GM12878 (cell line): ENCODE measurements around the gene WWOX. TPM values are rescaled to one million over a fixed set of nuclear protein-coding genes. Genes with fewer than 3 reads are reported as not detected.

Experiments
- ATAC-seq: fragments of 200-7000 bp; cut with Tn5 transposase; 3 replicates; pipeline ENCODE4 v1.9.1; 2020; ENCODE audit warnings: mild to moderate bottlenecking, moderate library complexity
- BruUV-seq: library from RNA; stranded (reverse); fragments of 400-500 nt; replicated peaks from 2 replicates; lab custom pipeline; 2021; lab: Mats Ljungman, UMichigan
- CTCF ChIA-PET: fragments of 300-600 bp; sonication (Branson Sonifier 250); formaldehyde crosslinking; extraction: SDS; loops from one replicate; lab custom pipeline; 2021; ENCODE audit warnings: inconsistent platforms; lab: Yijun Ruan, JAX
- POLR2A ChIA-PET: fragments of 350-600 bp; formaldehyde crosslinking; extraction: SDS; loops from one replicate; lab custom pipeline; 2021; ENCODE audit warnings: inconsistent platforms; lab: Charles Lee
- RAD21 ChIA-PET: fragments of 300-600 bp; sonication (Branson Sonifier 250); formaldehyde crosslinking; loops from one replicate; lab custom pipeline; 2023; ENCODE audit warnings: antibody characterized with exemption; ENCODE audit not compliant: unreplicated experiment; lab: Charles Lee
- SMC1A ChIA-PET: fragments of 300-600 bp; sonication (Branson Sonifier 250); formaldehyde crosslinking; loops from one replicate; lab custom pipeline; 2023; ENCODE audit not compliant: unreplicated experiment, uncharacterized antibody; lab: Charles Lee
- DNase-seq: peaks from one replicate; pipeline ENCODE4 v3.0.0-alpha.2; 2011; ENCODE audit warnings: low read depth, low spot score
- FAIRE-seq: peaks from 3 replicates; lab custom pipeline; 2011; peaks lifted over from hg19 to GRCh38; lab: Jason Lieb, UNC
- H2AFZ ChIP-seq: 2 replicates; pipeline ENCODE4 v1.6.0; 2011; ENCODE audit warnings: low read depth, low read length, control low read depth; ENCODE audit not compliant: control insufficient read depth
- H3K27ac ChIP-seq: 2 replicates; pipeline ENCODE4 v1.5.1; 2011; ENCODE audit warnings: control low read depth; ENCODE audit not compliant: control insufficient read depth, insufficient read depth
- H3K27me3 ChIP-seq, 2 experiments: replicated peaks in 1 of 2; 2 replicates each; pipeline versions ENCODE4 v1.6.0 to v1.6.1; 2011; ENCODE audit warnings: low read length in 1 of 2; ENCODE audit not compliant: control insufficient read depth in 2 of 2, insufficient read depth in 2 of 2
- H3K36me3 ChIP-seq, 2 experiments: 2 replicates each; pipeline ENCODE4 v1.5.1; 2011; ENCODE audit warnings: low read length in 1 of 2; ENCODE audit not compliant: control insufficient read depth in 2 of 2, insufficient read depth in 2 of 2
- H3K4me1 ChIP-seq: 2 replicates; pipeline ENCODE4 v1.6.1; 2011; ENCODE audit warnings: mild to moderate bottlenecking, low read length, moderate library complexity, mixed read lengths; ENCODE audit not compliant: control insufficient read depth, insufficient read depth
- H3K4me2 ChIP-seq: 2 replicates; pipeline ENCODE4 v1.6.0; 2011; ENCODE audit warnings: control low read depth; ENCODE audit not compliant: control insufficient read depth, insufficient read depth
- H3K4me3 ChIP-seq: fragments of 200-600 bp; sonication (generic); 2 replicates; pipeline ENCODE4 v1.5.1; 2016
- H3K79me2 ChIP-seq: 2 replicates; pipeline ENCODE4 v1.6.0; 2011; ENCODE audit warnings: low read length; ENCODE audit not compliant: control insufficient read depth, insufficient read depth
- H3K9ac ChIP-seq: 2 replicates; pipeline ENCODE4 v1.8.0; 2011; ENCODE audit warnings: low read length, control low read depth, mixed read lengths; ENCODE audit not compliant: control insufficient read depth, insufficient read depth
- H3K9me3 ChIP-seq: replicated peaks from 3 replicates; pipeline ENCODE4 v1.5.1; 2011; ENCODE audit warnings: mild to moderate bottlenecking, low read length; ENCODE audit not compliant: control insufficient read depth, insufficient read depth
- H4K20me1 ChIP-seq: 2 replicates; pipeline ENCODE4 v1.6.0; 2011; ENCODE audit not compliant: control insufficient read depth, insufficient read depth
- CHD2 ChIP-seq: IDR thresholded peaks from 2 replicates; pipeline ENCODE4 v1.6.1; 2011; ENCODE audit warnings: low read depth, low read length, improper control_type of control experiment, borderline replicate concordance
- CHD4 ChIP-seq: fragments of 200-600 bp; sonication (generic); IDR thresholded peaks from 2 replicates; pipeline ENCODE4 v1.6.1; 2016; ENCODE audit warnings: mild to moderate bottlenecking
- FOXK2 ChIP-seq: fragments of 450-650 bp; IDR thresholded peaks from 2 replicates; pipeline ENCODE4 v1.6.1; 2017; ENCODE audit warnings: mild to moderate bottlenecking, moderate library complexity
- NR2C2 ChIP-seq: IDR thresholded peaks from 2 replicates; pipeline ENCODE4 v1.6.1; 2011; ENCODE audit warnings: borderline replicate concordance, low read depth; ENCODE audit not compliant: control insufficient read depth, insufficient read length
- NRF1 ChIP-seq: conservative IDR thresholded peaks from 2 replicates; pipeline ENCODE4 v1.6.1; 2011; ENCODE audit warnings: mild to moderate bottlenecking, low read depth, low read length, improper control_type of control experiment
- SPI1 ChIP-seq: IDR thresholded peaks from 2 replicates; pipeline ENCODE4 v1.6.1; 2011; ENCODE audit warnings: low read depth, mild to moderate bottlenecking, low read length, moderate library complexity, borderline replicate concordance; ENCODE audit not compliant: insufficient read depth
- YY1 ChIP-seq: IDR thresholded peaks from 2 replicates; pipeline ENCODE4 v1.6.1; 2011; ENCODE audit warnings: low read depth, mild to moderate bottlenecking, low read length
- WGBS: methylation state at CpG from one replicate; pipeline ENCODE4 v1.1.6; 2016; ENCODE audit warnings: low lambda C conversion rate; ENCODE audit not compliant: insufficient replicate concordance, insufficient coverage; ENCODE audit errors: missing lambda C conversion rate; 5-methylcytosine and 5-hydroxymethylcytosine counted together
- in situ Hi-C: fragments of 300-500 bp; cut with MboI; formaldehyde crosslinking; loops from 9 replicates; pipeline ENCODE4 v1.14.3; 2018; ENCODE audit warnings: mixed read lengths
- intact Hi-C: fragments of 100-400 bp; cut with micrococcal nuclease; formaldehyde crosslinking; loops from one replicate; pipeline ENCODE4 v1.14.2; 2022; ENCODE audit not compliant: unreplicated experiment
- polyA plus RNA-seq, 11 experiments: library from polyadenylated mRNA; depleted of rRNA in 4 of 11; unstranded in 6 of 11; stranded (reverse) in 5 of 11; fragments of >200 nt; fragmentation: Nextera tagmentation in 4 of 11; fragmentation: Illumina TruSeq in 1 of 11; extraction: Ambion mirVana in 4 of 11; extraction: Trizol in 1 of 11; gene quantifications; 1 replicate in 1 of 11; 2 replicates in 10 of 11; pipeline versions ENCODE4 v1.2.1 to v1.2.3, GENCODE V29; 2011 to 2016; ENCODE audit warnings: inconsistent platforms in 2 of 11, missing spikeins in 2 of 11, low read depth in 1 of 11
- total RNA-seq, 4 experiments: library from RNA; depleted of rRNA in 3 of 4; stranded (reverse); fragments of >200 nt in 3 of 4; fragmentation: Illumina TruSeq in 1 of 4; extraction: Trizol in 1 of 4; gene quantifications; 2 replicates each; pipeline versions ENCODE4 v1.2.1 to v1.2.3, GENCODE V29; 2013 to 2021
- TF ChIP-seq, protein P1 (sequence below): fragments of 450-650 bp; IDR thresholded peaks from 2 replicates; pipeline ENCODE4 v1.6.1; 2016; ENCODE audit warnings: mild to moderate bottlenecking

WWOX gene
- total and polyA plus RNA-seq, 10 of the 15 experiments (the other 5 are each of a cell fraction or from before 2014, with no cell fraction given), result 2.8 to 24.4 (median 17.8) TPM

GRCh38 chr16:78249056-78249455 lies 149.6 kb downstream of the WWOX start:
- no peaks in the 10 kb centered on the region for H3K27me3 ChIP-seq
- CTCF ChIA-PET, result no interaction called here
- WGBS, result 66% methylated on average over 13 of the region's 13 CpGs
- no peaks in the 10 kb centered on the region for H3K9me3 ChIP-seq
- no peak for TF ChIP-seq NR2C2
- TF ChIP-seq CHD2, result no peak
- TF ChIP-seq, protein P1, sequence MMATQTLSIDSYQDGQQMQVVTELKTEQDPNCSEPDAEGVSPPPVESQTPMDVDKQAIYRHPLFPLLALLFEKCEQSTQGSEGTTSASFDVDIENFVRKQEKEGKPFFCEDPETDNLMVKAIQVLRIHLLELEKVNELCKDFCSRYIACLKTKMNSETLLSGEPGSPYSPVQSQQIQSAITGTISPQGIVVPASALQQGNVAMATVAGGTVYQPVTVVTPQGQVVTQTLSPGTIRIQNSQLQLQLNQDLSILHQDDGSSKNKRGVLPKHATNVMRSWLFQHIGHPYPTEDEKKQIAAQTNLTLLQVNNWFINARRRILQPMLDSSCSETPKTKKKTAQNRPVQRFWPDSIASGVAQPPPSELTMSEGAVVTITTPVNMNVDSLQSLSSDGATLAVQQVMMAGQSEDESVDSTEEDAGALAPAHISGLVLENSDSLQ, result no peak
- no peak for TF ChIP-seq YY1
- TF ChIP-seq FOXK2, result no peak
- no peak for TF ChIP-seq NRF1
- TF ChIP-seq CHD4, result no peak
- no peak for TF ChIP-seq SPI1
- FAIRE-seq, result no peak
- in situ Hi-C loops (no loop called here), intact Hi-C loops (no loop called here)
- H2AFZ ChIP-seq, result no peak overlapping the region
- RAD21 ChIA-PET, result no interaction called here
- POLR2A ChIA-PET, result interaction anchor here (0.7 kb wide), 1 partner anchor 152 kb away, joined by 3 read pairs; no protein-coding TSS in a partner anchor
- H3K36me3 ChIP-seq, result no peaks in the 10 kb centered on the region
- no peak overlapping the region for H3K27ac ChIP-seq
- SMC1A ChIA-PET, result no interaction called here
- no peak for ATAC-seq
- no peaks in the 10 kb centered on the region for H3K79me2 ChIP-seq
- no peak overlapping the region for H3K9ac ChIP-seq
- no peaks in the 10 kb centered on the region for H4K20me1 ChIP-seq
- H3K4me2 ChIP-seq, result no peak overlapping the region
- H3K4me3 ChIP-seq, result no peak overlapping the region
- no peak for DNase-seq
- H3K4me1 ChIP-seq, result no peaks in the 10 kb centered on the region
- BruUV-seq, result no TSS peak
